Midbrain (tissue), 1 donor: ENCODE data around the gene NR2F6.
"Not testable (repeated sequence)": the region's sequence is repeated elsewhere in the genome, so short reads cannot be mapped to it uniquely, and the experiment has no call there.

Experiments
- DNase-seq: peaks from one replicate; lab custom pipeline; 2025; lab: John Stamatoyannopoulos, UW

Gene NR2F6

DNA sequence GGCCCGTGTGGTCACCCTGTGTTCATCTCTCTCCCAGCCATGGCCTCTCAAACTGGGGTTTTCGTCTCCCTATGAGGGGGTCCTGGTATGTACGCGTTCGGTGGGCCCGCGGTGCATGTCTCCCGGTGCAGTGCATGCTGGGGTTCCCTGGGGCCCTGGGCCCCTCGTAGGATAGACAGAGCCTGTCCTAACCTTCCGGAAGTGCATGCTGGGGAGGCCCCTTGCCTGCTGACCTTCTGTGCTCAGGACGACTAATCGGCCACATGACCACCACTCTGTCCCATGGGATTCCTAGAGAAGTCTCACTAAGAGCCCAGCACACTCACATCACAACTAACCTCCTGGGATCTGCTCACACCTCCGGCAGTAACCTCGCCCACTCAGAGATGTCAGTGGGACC lies 35.4 kb downstream of the NR2F6 start:
- no peak for DNase-seq

DNA sequence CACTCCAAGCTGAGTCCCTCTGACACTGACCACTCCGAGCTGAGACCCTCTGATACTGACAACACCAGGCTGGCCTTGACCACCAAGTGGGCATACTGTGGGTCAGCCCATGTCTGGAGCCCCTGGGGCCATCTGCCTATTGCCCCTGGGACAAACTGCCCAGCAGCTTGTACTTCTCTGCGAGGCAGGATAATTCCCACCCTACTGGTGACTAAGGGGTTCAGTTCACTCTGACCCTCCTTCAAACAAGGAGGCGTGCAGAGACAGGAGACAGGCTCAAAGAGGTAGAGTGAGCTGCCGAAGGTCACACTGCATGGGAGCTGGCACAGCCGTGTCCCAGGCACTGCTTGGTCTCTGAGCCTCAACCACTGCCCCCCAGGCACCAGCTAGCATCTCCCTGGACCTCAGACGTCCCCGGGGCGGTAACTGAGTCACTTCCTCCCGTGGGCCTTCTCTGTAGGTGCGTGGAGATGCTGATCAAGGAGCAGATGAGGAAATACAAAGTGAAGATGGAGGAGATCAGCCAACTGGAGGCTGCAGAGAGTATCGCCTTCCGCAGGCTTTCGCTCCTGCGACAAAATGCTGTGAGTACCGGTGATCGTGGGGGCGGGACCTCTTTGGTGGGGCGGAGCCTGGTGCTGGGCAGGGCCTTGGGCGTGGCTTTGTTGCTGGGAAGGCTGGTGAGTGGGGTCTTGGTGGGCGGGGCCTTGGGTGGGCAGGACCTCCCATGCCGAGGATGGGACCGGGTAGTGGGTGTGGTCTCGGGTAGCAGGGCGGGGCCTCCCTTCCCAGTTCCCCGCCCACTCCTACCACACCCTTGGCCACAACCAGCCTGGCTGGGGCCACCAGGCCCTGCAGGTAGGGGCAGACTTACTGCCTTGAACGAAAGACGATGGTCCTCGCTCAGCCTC lies 36.3 kb downstream of the NR2F6 start:
- no peak for DNase-seq

DNA sequence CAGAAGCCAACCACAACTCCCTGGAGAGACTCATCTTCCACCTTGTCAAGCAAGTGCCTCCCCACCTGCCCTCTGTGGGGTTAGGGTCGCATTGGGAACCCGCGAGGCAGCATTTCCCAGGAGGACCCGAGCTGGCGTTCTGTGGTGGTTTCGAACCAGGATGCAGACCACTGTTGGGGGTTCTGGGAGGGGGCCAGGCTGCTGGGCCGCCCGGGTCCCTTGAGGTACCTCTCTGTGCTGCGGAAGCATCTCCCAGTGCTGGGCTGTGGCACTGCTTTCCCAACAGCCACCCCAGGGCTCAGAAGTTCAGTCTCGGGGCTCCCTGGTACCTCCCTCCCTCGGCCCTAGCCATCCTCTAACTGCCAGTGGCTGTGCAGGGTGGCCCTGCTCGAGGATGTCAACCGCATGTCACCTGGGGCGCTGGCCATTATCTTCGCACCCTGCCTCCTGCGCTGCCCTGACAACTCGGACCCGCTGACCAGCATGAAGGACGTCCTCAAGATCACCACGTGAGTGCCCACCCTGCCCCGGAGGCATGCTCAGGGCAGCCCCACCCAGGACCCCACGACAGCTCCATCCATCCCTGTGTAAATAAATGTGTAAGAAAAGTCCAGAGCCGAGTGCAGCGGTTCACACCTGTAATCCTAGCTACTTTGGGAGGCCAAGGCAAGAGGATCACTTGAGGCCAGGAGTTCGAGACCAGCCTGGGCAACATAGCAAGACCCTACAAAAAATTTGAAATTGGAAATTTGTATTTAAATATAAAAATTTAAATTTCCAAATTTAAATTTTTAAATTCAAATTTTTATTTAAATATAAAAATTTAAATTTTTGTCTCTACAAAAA lies 38.8 kb downstream of the NR2F6 start:
- DNase-seq = no peak

DNA sequence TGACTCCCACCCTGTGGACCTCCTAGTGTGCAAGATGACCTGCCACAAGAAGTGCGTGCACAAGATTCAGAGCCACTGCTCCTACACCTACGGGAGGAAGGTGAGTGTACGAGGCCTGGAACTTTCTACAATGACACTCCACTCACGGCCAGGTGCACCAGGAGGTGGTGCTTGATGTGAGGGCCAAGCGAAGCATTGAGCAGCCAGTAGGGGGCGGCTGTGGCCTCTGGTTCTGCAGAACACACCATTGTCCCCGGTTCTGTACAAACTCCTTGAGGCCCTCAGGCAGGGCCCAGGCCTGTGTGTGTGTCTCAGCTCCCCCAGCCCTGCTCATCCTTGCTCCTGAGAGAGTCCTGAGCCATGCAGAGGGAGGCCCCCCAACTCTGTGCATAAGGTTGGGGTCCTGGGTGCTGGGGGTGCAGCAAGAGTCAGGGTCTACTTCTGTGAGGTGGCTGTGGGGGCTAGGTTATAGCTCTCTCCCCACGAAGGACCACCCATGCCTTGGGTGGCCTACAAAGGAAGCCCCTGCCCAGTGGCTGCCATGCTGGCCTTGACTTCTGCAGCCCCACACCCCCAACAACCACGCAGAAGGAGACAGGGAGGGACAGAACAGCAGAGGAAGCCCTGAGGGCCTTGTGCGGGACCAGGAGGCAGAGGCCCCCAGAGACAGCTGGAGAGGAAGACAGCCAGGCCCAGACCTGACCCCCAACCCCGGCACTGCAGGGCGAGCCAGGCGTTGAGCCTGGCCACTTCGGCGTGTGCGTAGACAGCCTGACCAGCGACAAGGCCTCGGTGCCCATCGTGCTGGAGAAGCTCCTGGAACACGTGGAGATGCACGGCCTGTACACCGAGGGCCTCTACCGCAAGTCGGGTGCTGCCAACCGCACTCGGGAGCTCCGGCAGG lies 40.2 kb downstream of the NR2F6 start:
- peak; percentile 8 for DNase-seq

DNA sequence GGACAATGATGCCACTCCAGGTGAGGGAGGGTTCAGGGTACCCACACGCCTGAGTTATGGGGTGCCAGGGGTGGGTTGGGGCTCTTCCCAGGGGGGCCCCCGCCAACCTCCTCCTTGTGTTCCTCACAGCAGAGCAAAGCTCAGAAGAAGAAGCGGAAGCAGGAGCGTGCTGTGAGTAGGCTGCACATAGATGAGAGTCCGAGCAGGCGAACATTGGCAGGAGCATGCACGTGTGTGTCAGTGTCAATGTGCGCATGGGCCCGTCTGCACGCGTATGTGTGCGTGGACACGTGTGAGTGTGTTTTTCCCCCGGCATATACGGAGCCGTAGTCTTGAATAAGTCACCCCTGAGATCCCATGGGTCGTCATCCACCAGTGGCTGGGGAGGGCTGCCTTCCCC lies 43.0 kb downstream of the NR2F6 start:
- DNase-seq = no peak

DNA sequence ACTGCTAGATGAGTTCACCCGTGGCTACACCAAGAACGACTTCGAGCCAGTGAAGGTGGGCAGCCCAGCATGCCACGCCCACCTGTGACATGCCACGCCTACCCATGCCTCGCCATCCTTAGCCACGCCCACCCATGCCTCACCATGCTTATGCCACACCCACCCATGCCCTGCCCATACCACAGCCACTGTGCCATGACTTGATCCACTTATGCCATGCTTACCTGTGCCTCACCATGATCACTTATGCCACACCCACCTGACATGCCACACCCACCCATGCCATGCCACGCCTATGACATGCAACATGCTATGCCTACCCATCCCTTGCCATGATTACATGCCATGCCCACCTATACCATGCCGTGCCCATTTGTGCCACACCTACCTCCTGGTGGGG lies 43.5 kb downstream of the NR2F6 start:
- no peak for DNase-seq

DNA sequence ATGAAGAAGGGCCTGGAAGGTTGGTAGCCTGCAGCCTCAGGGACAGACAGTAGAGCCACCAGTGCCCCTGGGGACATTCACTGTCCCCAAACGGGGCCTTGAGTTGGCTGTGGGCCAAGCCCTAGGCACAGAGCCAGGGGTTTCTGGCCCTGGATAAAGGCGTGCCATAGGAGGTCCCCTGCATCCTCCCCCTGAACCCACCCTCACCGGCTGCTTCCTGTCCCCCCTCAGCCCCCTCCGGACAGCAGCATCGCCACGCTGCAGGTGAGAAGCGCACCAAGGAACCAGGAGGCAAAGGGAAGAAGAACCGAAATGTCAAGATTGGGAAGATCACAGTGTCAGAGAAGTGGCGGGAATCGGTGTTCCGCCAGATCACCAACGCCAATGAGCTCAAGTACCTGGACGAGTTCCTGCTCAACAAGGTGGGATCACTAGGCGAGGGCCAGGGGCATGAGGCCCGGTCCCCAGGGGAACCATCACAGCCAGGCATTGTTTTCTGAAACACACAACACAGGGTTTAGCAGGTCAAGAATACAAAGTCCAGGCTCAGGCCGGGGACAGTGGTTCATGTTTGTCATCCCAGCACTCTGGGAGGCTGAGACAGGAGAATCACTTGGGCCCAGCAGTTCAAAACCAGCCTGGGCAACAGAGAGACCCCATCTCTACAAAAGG lies 45.2 kb downstream of the NR2F6 start:
- no peak for DNase-seq

DNA sequence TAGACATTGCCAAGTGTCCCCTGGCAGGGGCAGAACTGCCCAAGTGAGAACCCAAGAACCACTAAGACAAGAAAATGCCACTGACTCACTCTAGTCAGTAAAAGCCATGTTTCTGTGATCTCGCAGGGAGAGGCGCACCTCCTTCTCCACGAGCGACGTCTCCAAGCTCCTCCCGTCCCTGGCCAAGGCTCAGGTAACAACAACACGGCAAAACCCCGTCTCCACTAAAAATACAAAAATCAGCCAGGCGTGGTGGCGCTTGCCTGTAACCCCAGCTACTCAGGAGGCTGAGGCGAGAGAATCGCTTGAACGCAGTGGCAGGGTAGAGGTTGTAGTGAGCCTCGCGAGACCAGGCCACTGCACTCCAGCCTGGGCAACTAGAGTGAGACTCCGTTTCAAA lies 48.1 kb downstream of the NR2F6 start:
- no peak for DNase-seq

DNA sequence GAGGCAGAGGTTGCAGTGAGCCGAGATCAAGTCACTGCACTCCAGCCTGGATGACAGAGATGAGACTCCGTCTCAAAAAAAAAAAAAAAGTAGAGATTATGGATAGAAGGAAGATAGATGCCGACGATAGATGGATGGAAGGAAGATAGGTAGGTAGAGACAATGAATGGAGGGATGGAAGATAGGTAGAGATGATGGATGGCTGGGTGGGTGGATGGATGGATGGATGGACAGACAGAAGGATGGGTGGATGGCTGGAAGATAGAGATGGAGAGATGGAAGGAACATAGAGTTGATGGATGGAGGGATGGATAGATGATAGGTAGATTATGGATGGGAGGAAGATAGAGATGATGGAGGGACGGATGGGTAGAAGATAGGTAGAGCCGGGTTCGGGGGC lies 49.1 kb downstream of the NR2F6 start:
- no peak for DNase-seq

DNA sequence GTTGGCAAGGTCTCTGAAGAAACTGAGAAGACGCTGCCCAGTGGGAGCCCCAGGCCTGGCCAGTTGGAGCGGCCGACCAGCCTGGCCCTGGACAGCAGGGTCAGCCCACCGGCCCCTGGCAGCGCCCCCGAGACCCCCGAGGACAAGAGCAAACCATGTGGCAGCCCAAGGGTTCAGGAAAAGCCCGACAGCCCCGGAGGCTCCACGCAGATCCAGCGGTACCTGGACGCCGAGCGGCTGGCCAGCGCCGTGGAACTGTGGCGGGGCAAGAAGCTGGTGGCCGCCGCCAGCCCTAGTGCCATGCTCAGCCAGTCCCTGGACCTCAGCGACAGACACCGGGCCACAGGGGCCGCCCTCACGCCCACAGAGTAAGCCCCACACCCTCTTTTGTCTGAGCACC lies 50.6 kb downstream of the NR2F6 start:
- DNase-seq = no peak

DNA sequence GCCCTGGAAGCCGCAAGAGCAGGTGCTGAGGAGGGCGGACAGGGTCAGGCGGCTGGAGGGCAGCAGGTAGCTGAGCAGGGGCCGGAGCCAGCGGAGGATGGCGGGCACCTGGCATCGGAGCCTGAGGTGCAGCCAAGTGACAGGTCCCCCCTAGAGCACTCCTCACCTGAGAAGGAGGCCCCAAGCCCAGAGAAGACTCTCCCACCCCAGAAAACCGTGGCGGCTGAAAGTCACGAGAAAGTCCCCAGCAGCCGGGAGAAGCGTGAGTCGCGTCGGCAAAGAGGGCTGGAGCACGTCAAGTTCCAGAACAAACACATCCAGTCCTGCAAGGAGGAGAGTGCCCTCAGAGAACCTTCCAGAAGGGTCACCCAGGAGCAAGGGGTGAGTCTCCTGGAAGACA lies 51.1 kb downstream of the NR2F6 start:
- DNase-seq = no peak

DNA sequence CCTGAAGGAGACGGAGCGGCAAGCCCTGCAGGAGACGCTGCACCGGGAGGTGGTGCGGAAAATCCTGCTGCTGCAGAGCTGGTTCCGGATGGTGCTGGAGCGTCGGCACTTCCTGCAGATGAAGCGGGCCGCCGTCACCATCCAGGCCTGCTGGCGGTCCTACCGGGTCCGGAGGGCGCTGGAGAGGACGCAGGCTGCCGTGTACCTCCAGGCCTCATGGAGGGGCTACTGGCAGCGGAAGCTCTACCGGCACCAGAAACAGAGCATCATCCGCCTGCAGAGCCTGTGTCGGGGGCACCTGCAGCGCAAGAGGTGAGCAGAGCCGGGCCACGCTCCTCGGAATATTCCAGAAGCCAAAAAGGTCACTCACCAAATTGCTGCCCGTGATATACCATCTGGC lies 53.0 kb downstream of the NR2F6 start:
- DNase-seq = no peak

DNA sequence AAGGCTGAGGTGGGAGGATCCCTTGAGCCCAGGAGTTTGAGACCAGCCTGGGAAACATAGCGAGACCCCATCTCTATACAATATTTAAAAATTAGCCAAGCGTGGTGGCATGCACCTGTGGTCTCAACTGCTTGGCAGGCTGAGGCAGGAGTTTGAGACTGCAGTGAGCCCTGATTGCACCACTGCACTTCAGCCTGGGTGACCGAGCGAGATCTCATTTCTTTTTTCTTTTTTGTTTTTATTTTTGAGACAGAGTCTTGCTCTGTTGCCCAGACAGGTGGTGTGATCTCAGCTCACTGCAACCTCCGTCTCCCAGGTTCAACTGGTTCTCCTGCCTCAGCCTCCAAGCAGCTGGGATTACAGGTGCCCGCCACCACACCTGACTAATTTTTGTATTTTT lies 54.0 kb downstream of the NR2F6 start:
- not testable (repeated sequence) for DNase-seq

DNA sequence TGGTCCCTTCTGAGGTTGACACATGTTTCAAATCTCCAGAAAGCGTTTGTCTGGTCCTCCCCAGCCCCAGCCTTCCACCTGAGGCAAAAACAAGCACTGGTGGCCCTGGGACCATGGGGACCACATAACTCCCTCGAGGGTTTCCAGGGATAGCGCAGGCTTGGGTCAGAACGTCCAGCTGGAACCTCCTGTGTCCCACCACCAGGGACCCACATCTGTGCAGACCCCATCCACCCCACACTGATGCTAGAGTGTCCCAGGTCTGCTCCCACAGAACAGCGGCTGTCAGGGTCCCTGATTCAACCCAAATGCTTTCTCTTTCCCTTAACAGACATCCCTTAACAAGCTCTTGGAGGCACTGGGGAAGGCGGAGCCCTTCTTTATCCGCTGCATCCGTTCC lies 60.1 kb downstream of the NR2F6 start:
- no peak for DNase-seq

DNA sequence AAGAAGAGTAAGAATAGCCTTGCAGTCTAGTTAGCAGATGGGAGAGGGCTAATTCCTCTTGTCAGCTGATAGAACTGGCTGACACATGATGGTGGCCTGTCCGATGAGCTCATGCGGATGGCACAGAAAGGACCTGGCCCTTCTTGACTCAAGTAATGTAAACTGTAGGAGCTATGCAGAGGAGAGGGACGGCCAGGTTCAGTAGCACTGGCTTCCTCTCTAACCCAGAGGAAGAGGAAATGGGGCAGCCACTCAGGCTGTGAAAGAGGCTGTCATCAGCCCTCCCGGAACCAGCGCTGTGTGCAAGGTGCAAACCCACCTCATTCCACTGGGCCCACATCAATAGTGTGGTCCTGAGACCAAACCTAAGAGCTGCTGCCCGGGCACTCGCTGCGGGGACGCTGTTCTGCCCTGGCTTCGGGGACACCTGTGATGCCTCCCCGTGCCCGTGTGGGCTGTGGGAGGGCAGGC lies 61.3 kb downstream of the NR2F6 start:
- DNase-seq = no peak

DNA sequence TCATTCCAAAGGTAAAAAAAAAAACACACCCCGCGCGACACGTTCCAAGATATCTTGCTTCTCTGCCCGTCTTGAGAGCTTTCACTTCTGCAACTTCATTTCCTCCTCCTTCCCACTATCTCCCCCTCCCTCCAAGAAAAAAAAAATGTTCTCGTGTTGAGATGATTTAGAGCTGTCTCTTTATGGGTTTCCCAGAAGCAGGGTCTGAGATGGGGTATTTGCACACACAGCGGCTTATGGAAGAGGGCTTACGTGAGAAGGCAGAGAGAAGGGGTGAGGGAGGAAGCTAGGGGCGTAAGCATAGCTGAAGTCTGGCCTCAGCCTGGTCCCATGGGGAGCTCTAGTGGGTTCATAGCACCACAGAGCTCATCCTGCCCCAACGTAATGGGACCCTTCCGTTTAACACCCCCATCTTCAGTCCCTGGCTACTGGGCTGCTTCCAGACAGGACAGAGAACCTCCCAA lies 61.8 kb downstream of the NR2F6 start:
- no peak for DNase-seq

DNA sequence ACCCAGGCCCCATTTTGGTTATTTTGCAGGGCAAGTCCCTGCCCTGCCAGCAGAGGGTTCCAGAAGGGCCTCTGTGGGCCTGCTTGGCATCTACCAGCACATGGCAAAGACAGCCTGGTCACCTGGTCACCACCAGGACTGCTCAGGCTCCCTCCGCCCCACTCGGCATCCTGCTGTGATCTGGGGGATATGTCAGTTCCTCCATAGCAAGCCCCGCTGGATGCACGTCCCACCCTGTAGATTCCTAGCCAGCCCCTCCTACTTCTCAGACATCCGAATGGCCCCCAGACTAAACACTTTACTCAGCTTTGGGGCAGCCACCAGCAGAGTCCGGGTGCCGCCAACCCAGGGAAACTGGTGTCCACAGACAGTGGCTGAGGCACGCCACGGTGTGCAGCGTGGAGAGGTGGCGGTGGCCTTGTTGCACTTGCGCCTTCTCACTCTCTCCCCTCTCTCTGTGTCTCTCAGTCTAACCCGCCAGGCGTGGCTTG lies 62.4 kb downstream of the NR2F6 start:
- no peak for DNase-seq
